ENCODE results near the gene RC3H2.

- TF ChIP-seq GFI1 (CRISPR knock-in tag; IDR thresholded peaks at IDR 0.05; ENCODE audit: borderline replicate concordance) (no peak), BCL6 (CRISPR knock-in tag; IDR thresholded peaks at IDR 0.05) (no peak), ZBTB1 (CRISPR knock-in tag; IDR thresholded peaks at IDR 0.05; ENCODE audit: borderline replicate concordance) (no peak), EP300 (IDR thresholded peaks at IDR 0.05; ENCODE audit: low read depth in 2 of 2, low read length in 2 of 2) (no peak), EP300 (CRISPR knock-in tag; IDR thresholded peaks at IDR 0.05; ENCODE audit: borderline replicate concordance) (no peak)
- TF ChIP-seq, protein P1, sequence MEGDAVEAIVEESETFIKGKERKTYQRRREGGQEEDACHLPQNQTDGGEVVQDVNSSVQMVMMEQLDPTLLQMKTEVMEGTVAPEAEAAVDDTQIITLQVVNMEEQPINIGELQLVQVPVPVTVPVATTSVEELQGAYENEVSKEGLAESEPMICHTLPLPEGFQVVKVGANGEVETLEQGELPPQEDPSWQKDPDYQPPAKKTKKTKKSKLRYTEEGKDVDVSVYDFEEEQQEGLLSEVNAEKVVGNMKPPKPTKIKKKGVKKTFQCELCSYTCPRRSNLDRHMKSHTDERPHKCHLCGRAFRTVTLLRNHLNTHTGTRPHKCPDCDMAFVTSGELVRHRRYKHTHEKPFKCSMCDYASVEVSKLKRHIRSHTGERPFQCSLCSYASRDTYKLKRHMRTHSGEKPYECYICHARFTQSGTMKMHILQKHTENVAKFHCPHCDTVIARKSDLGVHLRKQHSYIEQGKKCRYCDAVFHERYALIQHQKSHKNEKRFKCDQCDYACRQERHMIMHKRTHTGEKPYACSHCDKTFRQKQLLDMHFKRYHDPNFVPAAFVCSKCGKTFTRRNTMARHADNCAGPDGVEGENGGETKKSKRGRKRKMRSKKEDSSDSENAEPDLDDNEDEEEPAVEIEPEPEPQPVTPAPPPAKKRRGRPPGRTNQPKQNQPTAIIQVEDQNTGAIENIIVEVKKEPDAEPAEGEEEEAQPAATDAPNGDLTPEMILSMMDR (CRISPR knock-in tag; IDR thresholded peaks at IDR 0.05) = no peak
Observed at GRCh38 chr9:122923947-122924346, 18.8 kb upstream of the RC3H2 start.
